ENCODE data around the gene SLC12A9. TPM values are rescaled to one million over a fixed set of nuclear protein-coding genes. Genes with fewer than 3 reads are reported as not detected.

The SLC12A9 gene
- total and polyA plus RNA-seq, 2 experiments from 2014 or later: 10.3 to 39.9 TPM

- Histone ChIP-seq H3K4me2 (no peak overlapping the region), H3K79me2 (replicated peaks; ENCODE audit: insufficient read depth) (peaks cover 22% of the 10 kb centered on the region), H3K27me3 (ENCODE audit: insufficient read depth) (no peaks in the 10 kb centered on the region), H4K20me1 (replicated peaks; ENCODE audit: insufficient read depth) (peaks cover 18% of the 10 kb centered on the region), H3K9me2 (ENCODE audit: insufficient read depth) (no peaks in the 10 kb centered on the region), H2AFZ (no peak overlapping the region), H3K36me3 (ENCODE audit: insufficient read depth) (peaks cover 67% of the 10 kb centered on the region), H3K4me3 (no peak overlapping the region), H3K27ac (ENCODE audit: low read depth) (no peak overlapping the region), H3F3A (replicated peaks; ENCODE audit: low read depth) (0 out of 2 replicates have a peak, but pooled peaks cover 15% of the 10 kb centered on the region), H3K4me1 (ENCODE audit: insufficient read depth) (0 out of 2 replicates have a peak, but pooled peaks cover under 1% of the 10 kb centered on the region)
- peaks cover 2% of the 10 kb centered on the region; the same call in 2 of the 3 replicates for H3K4me1 Mint-ChIP-seq
- DNase-seq (ENCODE audit: low spot score) (peak; percentile 0), ATAC-seq (no peak)
- H3K27me3 Mint-ChIP-seq (ENCODE audit: insufficient read depth, low read depth, poor library complexity): peaks cover 7% of the 10 kb centered on the region
- H3K27ac Mint-ChIP-seq: no peak overlapping the region
- H3K4me3 Mint-ChIP-seq: no peak overlapping the region
- H3K36me3 Mint-ChIP-seq (ENCODE audit: low read depth): peaks cover 95% of the 10 kb centered on the region
- no peaks in the 10 kb centered on the region for H3K9me3 Mint-ChIP-seq
- TF ChIP-seq ZNF114 (CRISPR knock-in tag; IDR thresholded peaks at IDR 0.05) (no peak), CREB1 (CRISPR knock-in tag; IDR thresholded peaks at IDR 0.05; ENCODE audit: low read depth) (no peak), CTCF (conservative IDR thresholded peaks at IDR 0.05; ENCODE audit: low read depth in 2 of 2) (no peak), STAT1 (IDR thresholded peaks at IDR 0.05; ENCODE audit: unreplicated experiment) (no peak), EZH2phosphoT487 (IDR thresholded peaks at IDR 0.05; ENCODE audit: unreplicated experiment) (no peak), ZNF462 (CRISPR knock-in tag; IDR thresholded peaks at IDR 0.05) (no peak), NANOG (IDR thresholded peaks at IDR 0.05; ENCODE audit: borderline replicate concordance) (no peak), JUNB (IDR thresholded peaks at IDR 0.05; ENCODE audit: unreplicated experiment) (no peak), ZNF331 (CRISPR knock-in tag; IDR thresholded peaks at IDR 0.05; ENCODE audit: low read depth) (no peak), EZH2 (IDR thresholded peaks at IDR 0.05; ENCODE audit: low read depth, unreplicated experiment) (no peak)
- TF ChIP-seq, protein P1, sequence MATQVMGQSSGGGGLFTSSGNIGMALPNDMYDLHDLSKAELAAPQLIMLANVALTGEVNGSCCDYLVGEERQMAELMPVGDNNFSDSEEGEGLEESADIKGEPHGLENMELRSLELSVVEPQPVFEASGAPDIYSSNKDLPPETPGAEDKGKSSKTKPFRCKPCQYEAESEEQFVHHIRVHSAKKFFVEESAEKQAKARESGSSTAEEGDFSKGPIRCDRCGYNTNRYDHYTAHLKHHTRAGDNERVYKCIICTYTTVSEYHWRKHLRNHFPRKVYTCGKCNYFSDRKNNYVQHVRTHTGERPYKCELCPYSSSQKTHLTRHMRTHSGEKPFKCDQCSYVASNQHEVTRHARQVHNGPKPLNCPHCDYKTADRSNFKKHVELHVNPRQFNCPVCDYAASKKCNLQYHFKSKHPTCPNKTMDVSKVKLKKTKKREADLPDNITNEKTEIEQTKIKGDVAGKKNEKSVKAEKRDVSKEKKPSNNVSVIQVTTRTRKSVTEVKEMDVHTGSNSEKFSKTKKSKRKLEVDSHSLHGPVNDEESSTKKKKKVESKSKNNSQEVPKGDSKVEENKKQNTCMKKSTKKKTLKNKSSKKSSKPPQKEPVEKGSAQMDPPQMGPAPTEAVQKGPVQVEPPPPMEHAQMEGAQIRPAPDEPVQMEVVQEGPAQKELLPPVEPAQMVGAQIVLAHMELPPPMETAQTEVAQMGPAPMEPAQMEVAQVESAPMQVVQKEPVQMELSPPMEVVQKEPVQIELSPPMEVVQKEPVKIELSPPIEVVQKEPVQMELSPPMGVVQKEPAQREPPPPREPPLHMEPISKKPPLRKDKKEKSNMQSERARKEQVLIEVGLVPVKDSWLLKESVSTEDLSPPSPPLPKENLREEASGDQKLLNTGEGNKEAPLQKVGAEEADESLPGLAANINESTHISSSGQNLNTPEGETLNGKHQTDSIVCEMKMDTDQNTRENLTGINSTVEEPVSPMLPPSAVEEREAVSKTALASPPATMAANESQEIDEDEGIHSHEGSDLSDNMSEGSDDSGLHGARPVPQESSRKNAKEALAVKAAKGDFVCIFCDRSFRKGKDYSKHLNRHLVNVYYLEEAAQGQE (IDR thresholded peaks at IDR 0.05; ENCODE audit: unreplicated experiment): no peak
- TF ChIP-seq, protein P2, sequence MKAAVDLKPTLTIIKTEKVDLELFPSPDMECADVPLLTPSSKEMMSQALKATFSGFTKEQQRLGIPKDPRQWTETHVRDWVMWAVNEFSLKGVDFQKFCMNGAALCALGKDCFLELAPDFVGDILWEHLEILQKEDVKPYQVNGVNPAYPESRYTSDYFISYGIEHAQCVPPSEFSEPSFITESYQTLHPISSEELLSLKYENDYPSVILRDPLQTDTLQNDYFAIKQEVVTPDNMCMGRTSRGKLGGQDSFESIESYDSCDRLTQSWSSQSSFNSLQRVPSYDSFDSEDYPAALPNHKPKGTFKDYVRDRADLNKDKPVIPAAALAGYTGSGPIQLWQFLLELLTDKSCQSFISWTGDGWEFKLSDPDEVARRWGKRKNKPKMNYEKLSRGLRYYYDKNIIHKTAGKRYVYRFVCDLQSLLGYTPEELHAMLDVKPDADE (IDR thresholded peaks at IDR 0.05): no peak
These were observed 32.9 kb upstream of the SLC12A9 start for GRCh38 chr7:100819586-100819985.

Data from GM23338 (cell line).